GM12801 (cell line): ENCODE measurements around the gene NEMP1.

ENCODE experiments used
- CTCF ChIP-seq: IDR thresholded peaks from one replicate; pipeline ENCODE4 v1.5.1; 2011; ENCODE audit warnings: control low read depth; ENCODE audit not compliant: insufficient read length; ENCODE audit errors: extremely low read depth

NEMP1 gene

GRCh38 chr12:57110104-57111030, 31.8 kb upstream of the NEMP1 start:
- TF ChIP-seq CTCF: no peak

- TF ChIP-seq CTCF: no peak
These were observed 30.9 kb upstream of the NEMP1 start for GRCh38 chr12:57109207-57110103.

GRCh38 chr12:57107456-57108155, 29.0 kb upstream of the NEMP1 start:
- no peak for TF ChIP-seq CTCF

- TF ChIP-seq CTCF: no peak
These were observed 27.6 kb upstream of the NEMP1 start for GRCh38 chr12:57106021-57106708.

- TF ChIP-seq CTCF: no peak
These were observed 26.6 kb upstream of the NEMP1 start for GRCh38 chr12:57105011-57105753.

- TF ChIP-seq CTCF: no peak
These were observed 25.8 kb upstream of the NEMP1 start for GRCh38 chr12:57104292-57104910.
